ENCODE data around the gene GRHPR.

Gene GRHPR

DNA sequence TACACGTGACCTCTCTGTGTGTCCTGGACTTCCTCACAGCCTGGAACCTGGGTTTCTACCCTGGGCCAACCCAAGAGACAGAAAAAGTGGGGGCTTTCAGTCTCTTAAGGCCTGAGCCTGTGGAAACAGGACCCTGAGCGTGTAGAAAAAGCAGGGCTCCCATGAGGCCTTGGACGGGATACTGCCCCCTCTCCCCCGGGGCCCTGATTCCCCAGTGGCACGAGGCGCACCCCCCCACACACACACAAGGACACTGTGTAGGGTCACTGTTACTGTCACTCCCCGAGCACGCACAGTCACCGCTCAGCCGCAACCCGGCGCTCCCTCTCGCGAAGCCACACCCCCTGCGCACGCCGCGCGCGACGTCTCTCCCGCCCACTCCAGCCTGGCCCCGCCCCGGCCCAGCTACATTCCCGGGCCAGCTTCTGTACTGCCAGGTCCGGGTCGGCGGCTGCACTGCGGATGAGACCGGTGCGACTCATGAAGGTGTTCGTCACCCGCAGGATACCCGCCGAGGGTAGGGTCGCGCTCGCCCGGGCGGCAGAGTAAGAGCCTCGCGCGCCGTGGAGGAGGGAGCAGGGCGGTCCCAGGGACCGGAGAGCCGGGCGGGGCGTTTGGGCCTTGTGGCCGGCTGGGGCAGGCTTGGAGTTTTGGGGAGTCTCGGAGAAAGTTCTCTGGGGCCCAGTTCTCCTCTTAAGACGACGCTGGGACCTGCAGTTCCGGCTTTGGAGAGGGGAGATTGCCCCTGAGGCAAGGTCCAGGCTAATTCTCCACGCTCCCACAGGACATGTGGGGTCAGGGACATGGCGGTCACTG, at the start of gene GRHPR:
GRHPR (plus strand) TSS at position 408 of the 816 bp plus-strand sequence; CDS start at position 463, 55 bp downstream.
- no peaks in the 10 kb centered on the region for H3K9me3 ChIP-seq (ENCODE audit: control insufficient read depth, insufficient read depth, low read length)
- H3K4me3 ChIP-seq (ENCODE audit: low read depth, low read length), result peak within 1 kb of the TSS; percentile 86
- H3K27me3 ChIP-seq (ENCODE audit: control insufficient read depth, insufficient read depth, low read length), result no peaks in the 10 kb centered on the region
- H3K36me3 ChIP-seq (ENCODE audit: control insufficient read depth, insufficient read depth, low read length), result peaks cover 19% of the 10 kb centered on the region
- H3K9ac ChIP-seq (ENCODE audit: low read depth, low read length), result peak within 1 kb of the TSS; percentile 83
- peaks cover 8% of the 10 kb centered on the region for H3K4me1 ChIP-seq (ENCODE audit: control insufficient read depth, insufficient read depth, low read length)

DNA sequence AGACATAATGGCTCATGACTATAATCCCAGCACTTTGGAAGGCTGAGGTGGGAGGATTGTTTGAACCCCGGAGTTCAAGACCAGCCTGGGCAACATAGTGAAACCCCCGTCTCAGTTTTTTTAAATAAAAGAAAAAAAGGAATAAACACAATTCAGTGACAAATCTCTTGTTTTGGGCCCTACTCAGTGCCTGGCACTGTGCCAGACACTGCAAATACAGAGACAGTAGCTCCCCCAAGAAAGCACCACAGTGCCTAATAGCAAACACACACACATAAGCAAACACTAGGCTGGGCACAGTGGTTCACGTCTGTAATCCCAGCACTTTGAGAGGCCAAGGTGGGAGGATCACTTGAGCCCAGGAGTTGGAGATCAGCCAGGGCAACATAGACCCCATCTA, 49.7 kb upstream of the GRHPR start:
- no peaks in the 10 kb centered on the region for H3K4me1 ChIP-seq (ENCODE audit: control insufficient read depth, insufficient read depth, low read length)
- H3K9ac ChIP-seq (ENCODE audit: low read depth, low read length), result no peak overlapping the region
- H3K4me3 ChIP-seq (ENCODE audit: low read depth, low read length), result no peak overlapping the region
- H3K9me3 ChIP-seq (ENCODE audit: control insufficient read depth, insufficient read depth, low read length), result no peaks in the 10 kb centered on the region
- no peaks in the 10 kb centered on the region for H3K27me3 ChIP-seq (ENCODE audit: control insufficient read depth, insufficient read depth, low read length)
- no peaks in the 10 kb centered on the region for H3K36me3 ChIP-seq (ENCODE audit: control insufficient read depth, insufficient read depth, low read length)

DNA sequence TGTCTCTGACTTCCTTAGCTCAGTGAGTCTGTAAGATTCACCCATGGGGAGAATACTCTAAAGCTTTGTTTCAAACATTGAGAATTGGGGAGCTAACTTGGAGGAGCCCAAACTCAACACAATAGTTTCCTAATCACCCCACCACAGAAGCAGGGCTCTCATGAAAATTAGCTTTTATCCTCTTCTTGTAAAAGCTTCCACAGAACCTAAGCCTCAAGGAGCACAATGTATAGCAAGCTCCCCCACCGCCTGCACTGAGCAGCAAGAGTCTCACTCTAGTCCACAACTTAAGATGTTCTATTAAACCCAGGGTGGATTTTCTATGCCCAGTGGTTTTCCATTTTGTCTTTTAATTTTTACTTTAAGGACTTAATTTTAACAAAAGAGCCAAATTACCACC, 48.9 kb upstream of the GRHPR start:
- Histone ChIP-seq H3K36me3 (ENCODE audit: control insufficient read depth, insufficient read depth, low read length) (no peaks in the 10 kb centered on the region), H3K27me3 (ENCODE audit: control insufficient read depth, insufficient read depth, low read length) (no peaks in the 10 kb centered on the region), H3K4me3 (ENCODE audit: low read depth, low read length) (no peak overlapping the region), H3K4me1 (ENCODE audit: control insufficient read depth, insufficient read depth, low read length) (no peaks in the 10 kb centered on the region), H3K9ac (ENCODE audit: low read depth, low read length) (no peak overlapping the region), H3K9me3 (ENCODE audit: control insufficient read depth, insufficient read depth, low read length) (no peaks in the 10 kb centered on the region)

DNA sequence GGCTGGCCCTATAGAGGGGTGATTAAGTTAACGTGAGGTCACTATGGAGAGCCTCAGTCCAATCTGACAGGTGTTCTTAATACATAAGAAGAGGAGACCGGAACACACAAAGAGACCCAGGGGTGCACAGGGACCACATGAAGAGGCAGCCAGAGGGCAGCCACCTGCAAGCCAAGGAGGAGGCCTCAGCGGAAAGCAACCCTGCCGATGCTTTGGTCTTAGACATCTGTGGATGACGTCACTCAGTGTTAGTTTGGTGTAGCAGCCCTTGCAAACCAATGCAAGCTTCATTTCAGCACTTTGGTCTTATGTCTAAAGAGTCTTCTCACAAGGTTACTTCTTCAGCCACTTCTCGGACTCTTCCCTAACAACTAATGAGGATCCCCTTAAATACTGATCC, 47.6 kb upstream of the GRHPR start:
- Histone ChIP-seq H3K4me3 (ENCODE audit: low read depth, low read length) (no peak overlapping the region), H3K9me3 (ENCODE audit: control insufficient read depth, insufficient read depth, low read length) (no peaks in the 10 kb centered on the region), H3K9ac (ENCODE audit: low read depth, low read length) (no peak overlapping the region), H3K4me1 (ENCODE audit: control insufficient read depth, insufficient read depth, low read length) (no peaks in the 10 kb centered on the region), H3K27me3 (ENCODE audit: control insufficient read depth, insufficient read depth, low read length) (no peaks in the 10 kb centered on the region), H3K36me3 (ENCODE audit: control insufficient read depth, insufficient read depth, low read length) (no peaks in the 10 kb centered on the region)

DNA sequence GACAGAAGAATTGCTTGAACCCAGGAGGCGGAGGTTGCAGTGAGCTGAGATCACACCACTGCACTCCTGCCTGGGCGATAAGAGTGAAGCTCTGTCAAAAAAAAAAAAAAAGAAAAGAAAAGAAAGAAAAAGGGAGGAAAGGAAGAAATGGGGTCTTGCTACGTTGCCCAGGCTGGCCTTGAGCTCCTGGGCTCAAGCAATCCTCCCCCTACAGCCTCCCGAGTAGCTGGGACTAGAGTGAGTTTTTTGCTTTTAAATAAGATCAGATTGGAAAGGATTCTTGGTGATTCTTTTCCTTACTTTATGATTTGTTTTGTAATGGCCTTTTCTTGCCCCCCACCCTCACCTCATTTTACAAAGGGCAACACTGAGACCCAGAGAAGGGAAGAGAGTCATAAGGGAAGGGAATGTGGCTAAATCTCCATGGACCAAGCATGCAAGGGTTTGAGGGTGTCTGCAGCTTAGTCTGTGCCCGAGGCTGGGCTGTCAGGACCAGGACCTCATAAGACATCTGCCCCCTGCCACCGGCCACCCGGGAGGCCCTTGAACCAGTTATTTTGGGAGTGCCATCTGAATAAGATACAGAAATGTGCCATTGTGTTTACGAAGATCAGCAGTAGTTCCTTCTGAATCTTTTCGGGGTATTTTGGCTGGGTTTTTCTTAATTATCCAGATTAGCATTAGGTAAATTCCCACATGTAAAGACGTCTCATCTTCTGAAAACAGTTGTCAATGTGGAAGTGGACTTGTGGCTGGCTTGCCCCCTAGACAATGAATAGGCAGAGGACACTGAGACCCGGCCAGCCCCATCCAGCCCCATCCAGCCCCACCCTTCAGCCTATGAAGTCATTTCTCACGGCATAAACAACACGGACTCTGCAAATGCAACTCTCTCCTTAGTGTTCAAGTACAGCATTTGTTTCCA, 44.5 kb upstream of the GRHPR start:
- no peaks in the 10 kb centered on the region for H3K27me3 ChIP-seq (ENCODE audit: control insufficient read depth, insufficient read depth, low read length)
- H3K9ac ChIP-seq (ENCODE audit: low read depth, low read length), result no peak overlapping the region
- no peaks in the 10 kb centered on the region for H3K4me1 ChIP-seq (ENCODE audit: control insufficient read depth, insufficient read depth, low read length)
- no peaks in the 10 kb centered on the region for H3K36me3 ChIP-seq (ENCODE audit: control insufficient read depth, insufficient read depth, low read length)
- no peak overlapping the region for H3K4me3 ChIP-seq (ENCODE audit: low read depth, low read length)
- no peaks in the 10 kb centered on the region for H3K9me3 ChIP-seq (ENCODE audit: control insufficient read depth, insufficient read depth, low read length)

DNA sequence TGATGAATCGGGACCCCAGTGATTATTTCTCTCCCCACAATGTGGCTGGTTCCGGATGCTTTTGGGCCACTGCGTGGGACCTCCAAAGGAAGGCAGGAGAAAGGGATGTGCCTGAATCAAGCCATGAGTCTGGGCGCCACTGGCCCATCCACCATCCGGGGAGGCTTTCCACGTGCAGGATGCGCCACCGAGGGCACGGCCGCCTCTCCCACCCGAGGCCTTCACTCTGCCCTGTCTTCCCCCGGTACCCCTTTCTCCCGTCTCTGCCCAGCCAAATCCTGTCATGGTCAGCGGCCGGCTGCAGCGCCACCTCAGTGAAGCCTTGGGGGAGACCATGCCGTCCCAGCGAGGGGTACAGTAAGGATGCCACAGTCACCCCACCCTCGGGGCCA, 43.9 kb upstream of the GRHPR start:
- Histone ChIP-seq H3K4me1 (ENCODE audit: control insufficient read depth, insufficient read depth, low read length) (no peaks in the 10 kb centered on the region), H3K9ac (ENCODE audit: low read depth, low read length) (no peak overlapping the region)

DNA sequence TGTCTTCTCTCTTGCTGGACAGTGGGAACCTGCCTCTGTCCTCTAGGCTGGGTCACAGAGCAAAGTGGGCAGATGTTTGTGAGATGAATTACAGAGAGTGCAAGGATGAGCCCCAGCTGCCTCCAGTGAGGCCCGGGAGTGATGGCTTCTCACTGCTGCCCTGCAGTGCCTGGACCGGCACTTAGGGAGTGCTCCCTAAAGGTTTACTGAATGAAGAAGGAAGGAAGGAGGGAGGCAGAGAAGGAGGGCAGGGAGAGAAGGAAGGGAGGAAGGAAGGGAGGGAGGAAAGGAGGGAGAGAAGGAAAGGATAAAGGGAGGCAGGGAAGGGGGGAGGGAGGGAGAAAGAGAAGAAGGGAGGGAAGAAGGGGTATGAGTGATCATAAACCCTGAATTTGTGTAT, 42.7 kb upstream of the GRHPR start:
- Histone ChIP-seq H3K4me1 (ENCODE audit: control insufficient read depth, insufficient read depth, low read length) (no peaks in the 10 kb centered on the region), H3K9me3 (ENCODE audit: control insufficient read depth, insufficient read depth, low read length) (no peaks in the 10 kb centered on the region), H3K36me3 (ENCODE audit: control insufficient read depth, insufficient read depth, low read length) (no peaks in the 10 kb centered on the region), H3K9ac (ENCODE audit: low read depth, low read length) (no peak overlapping the region), H3K27me3 (ENCODE audit: control insufficient read depth, insufficient read depth, low read length) (no peaks in the 10 kb centered on the region), H3K4me3 (ENCODE audit: low read depth, low read length) (no peak overlapping the region)

More for the DNA sequence above, 43.9 kb upstream of the GRHPR start:
- Histone ChIP-seq H3K36me3 (ENCODE audit: control insufficient read depth, insufficient read depth, low read length) (no peaks in the 10 kb centered on the region), H3K27me3 (ENCODE audit: control insufficient read depth, insufficient read depth, low read length) (no peaks in the 10 kb centered on the region), H3K4me3 (ENCODE audit: low read depth, low read length) (no peak overlapping the region), H3K9me3 (ENCODE audit: control insufficient read depth, insufficient read depth, low read length) (no peaks in the 10 kb centered on the region)

DNA sequence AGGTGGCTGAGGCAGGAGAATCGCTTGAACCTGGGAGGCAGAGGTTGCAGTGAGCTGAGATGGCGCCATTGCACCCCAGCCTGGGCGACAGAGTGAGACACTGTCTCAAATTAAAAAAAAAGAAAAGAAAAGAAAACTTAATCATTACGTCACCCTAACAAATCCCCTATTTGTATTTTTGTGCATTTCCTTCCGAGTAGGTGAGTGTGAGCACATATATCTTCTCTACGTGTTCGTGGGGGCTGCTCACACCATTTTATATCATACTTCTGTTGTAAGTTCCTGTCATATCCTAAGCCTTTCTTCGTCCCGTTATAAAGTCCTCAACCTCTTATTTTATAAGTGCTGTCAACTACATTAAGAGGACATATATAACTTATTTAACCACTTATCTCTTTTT, 41.9 kb upstream of the GRHPR start:
- Histone ChIP-seq H3K9ac (ENCODE audit: low read depth, low read length) (no peak overlapping the region), H3K4me1 (ENCODE audit: control insufficient read depth, insufficient read depth, low read length) (no peaks in the 10 kb centered on the region), H3K36me3 (ENCODE audit: control insufficient read depth, insufficient read depth, low read length) (no peaks in the 10 kb centered on the region), H3K9me3 (ENCODE audit: control insufficient read depth, insufficient read depth, low read length) (no peaks in the 10 kb centered on the region), H3K4me3 (ENCODE audit: low read depth, low read length) (no peak overlapping the region), H3K27me3 (ENCODE audit: control insufficient read depth, insufficient read depth, low read length) (no peaks in the 10 kb centered on the region)

DNA sequence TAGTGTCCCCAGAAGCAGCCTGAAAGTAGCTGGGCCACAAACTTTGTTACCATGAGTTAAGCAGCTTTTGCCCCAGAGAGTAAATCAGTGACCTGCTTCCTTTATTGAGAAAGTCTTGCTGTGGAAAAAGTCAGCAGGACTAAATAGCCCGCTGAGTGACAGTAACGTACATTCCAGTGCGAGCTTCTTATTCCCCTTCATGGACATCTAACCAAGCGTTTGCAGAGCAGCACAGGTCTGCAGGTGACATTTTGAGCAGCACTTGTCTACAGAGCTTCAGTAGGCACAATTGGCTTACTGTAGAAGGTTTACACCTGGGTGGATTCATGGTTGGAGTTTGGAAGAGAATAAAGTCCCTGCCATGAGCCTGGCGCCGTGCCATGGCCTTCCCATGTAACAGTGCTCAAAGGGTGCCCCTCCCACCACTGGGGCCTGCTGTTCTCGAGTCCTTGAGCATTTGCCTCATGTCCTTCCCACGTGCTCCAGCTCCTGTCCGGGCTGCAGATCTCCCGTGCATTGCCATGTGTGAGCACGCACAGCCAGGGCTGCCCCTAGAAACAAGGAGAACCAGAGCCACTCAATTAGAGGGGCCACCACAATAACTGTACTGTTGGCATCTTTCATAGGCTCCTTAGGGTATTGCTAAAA, 41.3 kb upstream of the GRHPR start:
- Histone ChIP-seq H3K4me1 (ENCODE audit: control insufficient read depth, insufficient read depth, low read length) (no peaks in the 10 kb centered on the region), H3K4me3 (ENCODE audit: low read depth, low read length) (no peak overlapping the region), H3K27me3 (ENCODE audit: control insufficient read depth, insufficient read depth, low read length) (no peaks in the 10 kb centered on the region), H3K9me3 (ENCODE audit: control insufficient read depth, insufficient read depth, low read length) (no peaks in the 10 kb centered on the region), H3K36me3 (ENCODE audit: control insufficient read depth, insufficient read depth, low read length) (no peaks in the 10 kb centered on the region), H3K9ac (ENCODE audit: low read depth, low read length) (no peak overlapping the region)

DNA sequence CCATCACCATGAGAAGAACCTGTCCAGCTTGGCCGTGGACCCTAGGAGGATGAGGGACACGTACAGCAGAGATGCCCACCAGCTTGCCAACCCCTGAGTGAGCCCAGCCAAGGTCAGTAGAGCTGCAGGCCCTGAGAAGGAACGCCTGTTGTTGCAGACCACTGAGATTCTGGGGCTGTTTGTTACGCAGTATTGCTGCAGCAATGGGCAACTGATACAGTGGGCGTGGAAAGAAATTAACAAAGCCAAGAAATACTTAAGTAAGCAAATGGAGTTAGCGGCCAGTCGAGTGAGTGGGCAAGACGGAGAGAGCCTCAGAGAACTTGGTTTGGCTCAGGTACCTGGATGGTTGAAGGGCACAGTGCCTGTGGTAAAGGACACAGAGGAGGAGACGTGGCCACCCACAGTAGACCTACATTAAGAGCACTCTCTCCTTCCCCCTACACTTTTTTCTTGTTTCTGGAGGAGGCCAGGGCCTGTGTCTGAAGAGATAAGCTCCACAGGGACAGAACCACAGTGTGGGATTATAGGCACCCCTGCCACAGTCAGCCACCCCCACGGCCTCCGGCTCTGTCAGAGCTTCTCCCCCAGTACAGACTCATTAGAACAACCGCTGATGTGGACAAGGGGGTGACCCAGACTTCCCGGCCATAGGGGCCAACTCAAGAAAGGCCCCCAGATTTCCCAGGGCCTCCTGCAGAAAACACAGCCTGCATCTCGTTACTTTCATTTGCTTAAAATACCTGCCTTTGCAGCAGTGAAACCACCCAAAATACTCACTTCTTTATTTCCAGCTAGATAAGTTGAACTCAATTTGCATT, 40.1 kb upstream of the GRHPR start:
- no peak overlapping the region for H3K4me3 ChIP-seq (ENCODE audit: low read depth, low read length)
- no peaks in the 10 kb centered on the region for H3K9me3 ChIP-seq (ENCODE audit: control insufficient read depth, insufficient read depth, low read length)
- H3K36me3 ChIP-seq (ENCODE audit: control insufficient read depth, insufficient read depth, low read length), result no peaks in the 10 kb centered on the region
- H3K27me3 ChIP-seq (ENCODE audit: control insufficient read depth, insufficient read depth, low read length), result no peaks in the 10 kb centered on the region
- H3K4me1 ChIP-seq (ENCODE audit: control insufficient read depth, insufficient read depth, low read length), result no peaks in the 10 kb centered on the region
- no peak overlapping the region for H3K9ac ChIP-seq (ENCODE audit: low read depth, low read length)

DNA sequence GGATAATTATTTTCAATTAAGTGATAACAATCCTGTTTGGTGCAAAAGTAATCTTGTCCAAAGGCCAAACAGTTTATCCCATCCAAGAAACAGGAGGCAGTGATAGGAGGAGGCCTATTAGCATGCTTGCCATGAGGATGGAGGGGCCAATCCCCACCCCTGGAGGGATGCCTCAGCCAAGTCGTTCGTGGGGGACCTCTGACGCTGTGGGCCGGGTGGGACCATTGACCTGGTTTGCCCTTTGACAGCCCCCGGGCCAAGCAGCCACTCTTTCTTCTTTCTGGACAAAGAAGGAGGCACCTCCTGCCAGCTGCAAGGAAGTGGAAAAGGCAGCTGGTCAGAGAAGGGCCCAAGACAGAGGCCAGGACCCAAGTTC, 39.5 kb upstream of the GRHPR start:
- Histone ChIP-seq H3K27me3 (ENCODE audit: control insufficient read depth, insufficient read depth, low read length) (no peaks in the 10 kb centered on the region), H3K9me3 (ENCODE audit: control insufficient read depth, insufficient read depth, low read length) (no peaks in the 10 kb centered on the region), H3K9ac (ENCODE audit: low read depth, low read length) (no peak overlapping the region), H3K36me3 (ENCODE audit: control insufficient read depth, insufficient read depth, low read length) (no peaks in the 10 kb centered on the region), H3K4me1 (ENCODE audit: control insufficient read depth, insufficient read depth, low read length) (no peaks in the 10 kb centered on the region), H3K4me3 (ENCODE audit: low read depth, low read length) (no peak overlapping the region)

Measured in iPS-15b (cell line).